ENCODE measurements around the gene SHD. TPM values are rescaled to one million over a fixed set of nuclear protein-coding genes. Genes with fewer than 3 reads are reported as not detected.
"Not testable (repeated sequence)": the region's sequence is repeated elsewhere in the genome, so short reads cannot be mapped to it uniquely, and the experiment has no call there.

The SHD gene
- total RNA-seq, 4 donors from 2014 or later, result 0.19 TPM; not detected in 3

DNA sequence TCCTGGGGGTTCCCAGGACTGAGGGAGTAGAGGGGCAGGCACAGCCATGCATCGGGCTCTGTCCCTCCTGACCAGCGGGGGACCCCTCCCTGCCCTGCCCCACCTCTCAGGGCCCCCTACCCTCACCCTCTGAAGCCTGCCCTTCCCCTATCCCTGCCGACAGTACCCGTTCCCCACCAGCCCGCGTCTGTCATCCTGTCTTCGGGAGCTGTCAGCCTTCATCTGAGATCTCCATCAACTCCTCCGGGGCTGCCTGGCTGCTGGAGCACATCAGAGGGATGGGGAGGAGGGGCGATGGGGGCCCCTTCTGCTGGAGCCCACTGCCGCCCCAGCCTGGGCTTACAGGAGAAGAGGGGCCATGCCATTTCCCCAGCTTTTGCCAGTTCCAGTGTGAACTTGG, 6.2 kb upstream of the SHD start:
- DNase-seq (ENCODE audit: low spot score), result no peak
- no peak for ATAC-seq (ENCODE audit: low FRiP score)
- TF ChIP-seq, protein P1, sequence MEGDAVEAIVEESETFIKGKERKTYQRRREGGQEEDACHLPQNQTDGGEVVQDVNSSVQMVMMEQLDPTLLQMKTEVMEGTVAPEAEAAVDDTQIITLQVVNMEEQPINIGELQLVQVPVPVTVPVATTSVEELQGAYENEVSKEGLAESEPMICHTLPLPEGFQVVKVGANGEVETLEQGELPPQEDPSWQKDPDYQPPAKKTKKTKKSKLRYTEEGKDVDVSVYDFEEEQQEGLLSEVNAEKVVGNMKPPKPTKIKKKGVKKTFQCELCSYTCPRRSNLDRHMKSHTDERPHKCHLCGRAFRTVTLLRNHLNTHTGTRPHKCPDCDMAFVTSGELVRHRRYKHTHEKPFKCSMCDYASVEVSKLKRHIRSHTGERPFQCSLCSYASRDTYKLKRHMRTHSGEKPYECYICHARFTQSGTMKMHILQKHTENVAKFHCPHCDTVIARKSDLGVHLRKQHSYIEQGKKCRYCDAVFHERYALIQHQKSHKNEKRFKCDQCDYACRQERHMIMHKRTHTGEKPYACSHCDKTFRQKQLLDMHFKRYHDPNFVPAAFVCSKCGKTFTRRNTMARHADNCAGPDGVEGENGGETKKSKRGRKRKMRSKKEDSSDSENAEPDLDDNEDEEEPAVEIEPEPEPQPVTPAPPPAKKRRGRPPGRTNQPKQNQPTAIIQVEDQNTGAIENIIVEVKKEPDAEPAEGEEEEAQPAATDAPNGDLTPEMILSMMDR (IDR thresholded peaks at IDR 0.05), result no peak

DNA sequence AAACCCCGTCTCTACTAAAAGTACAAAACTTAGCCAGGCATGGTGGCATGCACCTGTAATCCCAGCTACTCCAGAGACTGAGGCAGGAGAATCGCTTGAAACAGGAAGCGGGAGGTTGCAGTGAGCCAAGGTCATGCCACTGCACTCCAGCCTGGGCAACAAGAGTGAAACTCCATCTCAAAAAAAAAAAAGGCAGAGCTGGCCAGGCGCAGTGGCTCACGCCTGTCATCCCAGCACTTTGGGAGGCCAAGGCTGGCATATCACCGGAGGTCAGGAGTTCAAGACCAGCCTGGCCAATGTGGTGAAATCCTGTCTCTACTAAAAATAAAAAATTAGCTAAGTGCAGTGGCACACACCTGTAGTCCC, 4.8 kb upstream of the SHD start:
- not testable (repeated sequence) for ATAC-seq (ENCODE audit: low FRiP score); DNase-seq (ENCODE audit: low spot score)

DNA sequence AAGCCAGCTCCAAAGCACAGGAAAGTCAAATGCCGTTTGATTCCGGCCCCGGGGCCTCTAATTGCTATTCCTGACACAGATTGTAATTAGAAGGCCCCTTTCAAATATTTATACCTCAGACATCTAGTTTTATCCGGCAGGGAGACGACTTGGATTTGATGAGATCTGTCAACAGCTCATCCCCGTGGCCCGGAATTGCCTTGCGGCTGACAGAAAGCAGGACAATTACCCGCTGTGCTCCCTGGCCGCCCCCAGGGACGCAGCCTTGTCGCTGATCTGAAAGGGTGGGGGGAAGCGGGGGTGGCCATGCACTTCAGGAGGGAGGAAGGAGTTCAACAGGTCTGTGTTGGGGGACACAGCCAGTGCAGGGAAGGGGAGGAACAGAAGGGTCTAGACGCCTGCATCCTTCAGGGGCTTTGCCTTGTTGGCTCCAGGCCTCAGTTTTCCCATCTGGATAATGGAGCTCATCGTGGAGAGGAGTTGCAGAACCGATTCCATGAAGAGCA, 1.8 kb upstream of the SHD start:
- DNase-seq (ENCODE audit: low spot score) (no peak), ATAC-seq (ENCODE audit: low FRiP score) (no peak)
- TF ChIP-seq, protein P1 (IDR thresholded peaks at IDR 0.05), result no peak

DNA sequence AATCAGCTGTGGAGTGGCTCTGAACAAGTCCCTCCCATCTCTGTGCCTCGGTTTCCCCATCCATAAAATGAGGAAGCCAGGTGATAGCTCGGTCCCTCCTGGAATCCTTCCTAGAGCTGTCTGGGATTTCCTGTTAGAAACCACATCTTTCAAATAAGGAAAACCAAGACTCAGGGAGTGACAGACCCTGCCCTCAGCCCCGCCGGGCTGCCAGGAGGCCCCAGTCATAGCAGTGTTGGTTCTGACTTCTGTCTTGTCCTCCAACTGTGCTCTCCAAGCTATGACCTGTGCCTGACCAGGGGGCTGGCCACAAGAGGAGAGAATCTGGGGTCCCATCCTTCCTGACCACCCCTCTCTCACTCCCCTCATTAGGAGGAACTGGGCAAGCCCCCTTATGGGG, 1.1 kb upstream of the SHD start:
- DNase-seq (ENCODE audit: low spot score) (no peak), ATAC-seq (ENCODE audit: low FRiP score) (no peak)
- TF ChIP-seq, protein P1 (IDR thresholded peaks at IDR 0.05), result no peak

DNA sequence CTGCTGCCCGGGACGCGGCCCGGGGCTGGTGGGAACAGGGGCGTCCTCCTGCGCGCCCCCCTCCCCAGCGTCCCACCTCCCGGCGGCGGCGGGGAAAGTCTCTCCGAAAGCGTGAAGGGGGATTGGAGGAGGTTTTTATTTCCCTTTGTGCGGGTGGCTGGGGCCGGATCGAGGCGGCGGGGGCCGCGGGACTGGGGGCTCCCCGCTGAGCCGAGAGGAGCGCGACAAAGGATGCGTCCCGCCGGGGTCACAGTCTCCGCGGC, 132 bp downstream of the SHD start:
- ATAC-seq (ENCODE audit: low FRiP score) (no peak), DNase-seq (ENCODE audit: low spot score) (no peak)
- TF ChIP-seq, protein P1 (IDR thresholded peaks at IDR 0.05), result no peak

DNA sequence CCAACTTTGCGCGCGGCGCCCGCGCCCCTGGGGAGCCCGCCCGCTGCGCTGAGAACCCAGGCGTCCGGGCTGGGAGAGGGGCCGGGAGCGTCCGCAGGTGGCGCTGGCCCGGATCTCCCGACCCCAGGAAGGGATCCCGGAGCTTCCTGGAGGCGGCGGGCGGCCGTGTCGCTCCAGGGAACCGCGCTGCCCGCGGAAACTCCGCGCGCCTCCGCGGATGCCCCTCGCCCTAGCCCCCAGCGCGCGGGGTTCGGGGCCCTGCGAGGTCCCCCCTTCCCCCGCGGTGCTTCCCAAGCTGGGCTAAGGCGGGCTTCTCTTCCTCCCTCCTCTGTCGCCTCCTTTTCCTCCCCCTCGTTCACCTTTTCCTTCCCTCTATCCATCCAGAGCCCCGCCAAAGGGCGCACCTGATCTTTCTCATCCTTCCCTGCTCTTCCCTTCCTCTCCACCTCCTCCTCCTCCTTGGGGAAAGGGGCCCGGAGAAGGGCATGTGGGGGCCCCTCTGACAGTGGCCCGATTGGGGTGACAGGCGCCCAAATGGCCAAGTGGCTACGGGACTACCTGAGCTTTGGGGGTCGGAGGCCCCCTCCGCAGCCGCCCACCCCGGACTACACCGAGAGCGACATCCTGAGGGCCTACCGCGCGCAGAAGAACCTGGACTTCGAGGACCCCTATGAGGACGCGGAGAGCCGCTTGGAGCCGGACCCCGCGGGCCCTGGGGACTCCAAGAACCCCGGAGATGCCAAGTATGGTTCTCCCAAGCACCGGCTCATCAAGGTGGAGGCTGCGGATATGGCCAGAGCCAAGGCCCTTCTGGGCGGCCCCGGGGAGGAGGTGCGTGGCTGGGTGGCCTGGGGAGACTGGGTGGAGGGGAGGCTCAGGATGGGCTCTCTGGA, 710 bp downstream of the SHD start:
- ATAC-seq (ENCODE audit: low FRiP score) (no peak), DNase-seq (ENCODE audit: low spot score) (no peak)
- TF ChIP-seq, protein P1 (IDR thresholded peaks at IDR 0.05), result no peak

DNA sequence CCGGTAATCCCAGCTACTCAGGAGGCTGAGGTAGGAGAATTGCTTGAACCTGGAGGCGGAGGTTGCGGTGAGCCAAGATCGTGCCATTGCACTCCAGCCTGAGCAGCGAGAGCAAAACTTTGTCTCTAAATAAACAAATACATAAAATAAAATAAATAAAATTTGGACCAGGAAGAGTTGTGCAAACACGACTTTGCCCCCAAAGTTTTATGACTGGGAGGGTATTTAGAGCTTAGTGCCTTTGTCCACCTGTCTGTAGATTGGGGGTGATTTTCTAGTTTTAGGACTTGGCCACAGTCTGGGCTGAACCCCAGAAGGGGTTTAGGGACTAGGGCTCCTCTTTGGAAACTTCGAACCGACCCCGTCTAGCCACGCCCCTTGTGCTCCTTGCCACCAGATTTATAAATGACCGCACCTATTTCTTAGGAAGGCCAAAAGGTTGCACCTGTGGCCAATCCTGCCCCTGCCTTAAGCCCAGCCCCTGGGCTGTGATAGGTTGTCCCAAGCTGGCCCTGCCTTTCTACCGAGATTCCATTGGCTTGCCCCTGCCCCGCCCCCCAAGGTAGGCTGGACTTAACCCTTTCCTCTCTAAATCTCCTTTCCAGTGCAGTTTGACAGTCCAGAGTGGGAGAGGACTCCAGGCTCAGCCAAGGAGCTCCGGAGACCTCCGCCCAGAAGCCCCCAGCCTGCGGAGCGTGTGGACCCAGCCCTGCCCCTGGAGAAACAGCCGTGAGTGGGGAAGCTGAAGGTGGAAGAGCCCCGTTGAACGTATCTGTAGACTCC, 5.3 kb downstream of the SHD start:
- TF ChIP-seq, protein P1 (IDR thresholded peaks at IDR 0.05), result no peak
- no peak for ATAC-seq (ENCODE audit: low FRiP score)
- no peak for DNase-seq (ENCODE audit: low spot score)

Data from omental fat pad (tissue), 4 donors.